SK-N-SH (cell line): Measurements from ENCODE around the gene EPB41L3. TPM values are rescaled to one million over a fixed set of nuclear protein-coding genes. Genes with fewer than 3 reads are reported as not detected.

Experiments used
- CTCF ChIA-PET: fragments of 300-600, 350-600 bp; formaldehyde crosslinking; extraction: SDS; loops from one replicate; lab custom pipeline; 2021; lab: Yijun Ruan, JAX
- POLR2A ChIA-PET: fragments of 350-600 bp; sonication (Branson Sonifier 250); formaldehyde crosslinking; extraction: SDS; loops from one replicate; lab custom pipeline; 2020; ENCODE audit warnings: antibody characterized with exemption, inconsistent platforms; lab: Yijun Ruan, JAX
- DNase-seq: peaks from one replicate; pipeline ENCODE4 v3.0.0; 2012
- H2AFZ ChIP-seq: fragments of 200-600 bp; sonication (generic); 2 replicates; pipeline ENCODE4 v1.8.1; 2016; ENCODE audit warnings: antibody characterized with exemption, mild to moderate bottlenecking, low read depth
- H3F3A ChIP-seq: fragments of 200-600 bp; sonication (generic); replicated peaks from 2 replicates; pipeline ENCODE3; 2016; ENCODE audit warnings: antibody characterized with exemption, mild to moderate bottlenecking; ENCODE audit not compliant: insufficient read depth
- H3K27ac ChIP-seq, 2 experiments: fragments of 200-500 bp in 1 of 2; fragments of 200-600 bp in 1 of 2; sonication (Bioruptor generic) in 1 of 2; sonication (generic), shearing (Covaris generic) in 1 of 2; 2 replicates each; pipeline versions ENCODE4 v1.5.1 to v1.6.1; 2014 to 2016; ENCODE audit warnings: low read depth in 2 of 2, inconsistent platforms in 1 of 2, low read length in 1 of 2, mild to moderate bottlenecking in 1 of 2, mixed read lengths in 1 of 2
- H3K27me3 ChIP-seq: fragments of 200-600 bp; sonication (generic), shearing (Covaris generic); 2 replicates; pipeline ENCODE4 v1.6.1; 2016; ENCODE audit warnings: mixed run types; ENCODE audit not compliant: insufficient read depth
- H3K36me3 ChIP-seq, 2 experiments: fragments of 200-500 bp in 1 of 2; fragments of 200-600 bp in 1 of 2; sonication (Bioruptor generic) in 1 of 2; sonication (generic) in 1 of 2; replicated peaks in 1 of 2; 2 replicates each; pipeline versions ENCODE3 to v1.5.1; 2014 to 2016; ENCODE audit warnings: low read length in 1 of 2, mild to moderate bottlenecking in 1 of 2; ENCODE audit not compliant: insufficient read depth in 2 of 2, control insufficient read depth in 1 of 2
- H3K4me1 ChIP-seq, 2 experiments: fragments of 200-500 bp in 1 of 2; fragments of 200-600 bp in 1 of 2; sonication (Bioruptor generic) in 1 of 2; sonication (generic), shearing (Covaris generic) in 1 of 2; 2 replicates each; pipeline versions ENCODE4 v1.5.1 to v1.6.1; 2014 to 2016; ENCODE audit warnings: low read depth in 1 of 2, low read length in 1 of 2, mixed run types in 1 of 2; ENCODE audit not compliant: insufficient read depth in 2 of 2, control insufficient read depth in 1 of 2
- H3K4me2 ChIP-seq: fragments of 200-600 bp; sonication (generic), shearing (Covaris generic); 2 replicates; pipeline ENCODE4 v1.6.1; 2017; ENCODE audit warnings: mixed run types
- H3K4me3 ChIP-seq, 2 experiments: fragments of 200-500 bp in 1 of 2; fragments of 200-600 bp in 1 of 2; sonication (Bioruptor generic) in 1 of 2; sonication (generic), shearing (Covaris generic) in 1 of 2; 2 replicates each; pipeline versions ENCODE4 v1.5.1 to v1.8.1; 2014 to 2016; ENCODE audit warnings: low read depth in 2 of 2, inconsistent platforms in 1 of 2, low read length in 1 of 2, mild to moderate bottlenecking in 1 of 2, mixed read lengths in 1 of 2, moderate library complexity in 1 of 2
- H3K79me2 ChIP-seq: fragments of 200-600 bp; sonication (generic); 2 replicates; pipeline ENCODE4 v1.8.1; 2017; ENCODE audit warnings: mild to moderate bottlenecking; ENCODE audit not compliant: insufficient read depth
- H3K9ac ChIP-seq: fragments of 200-600 bp; sonication (generic); 2 replicates; pipeline ENCODE4 v1.6.1; 2017; ENCODE audit warnings: mixed run types
- H3K9me2 ChIP-seq: fragments of 200-600 bp; sonication (generic); 2 replicates; pipeline ENCODE4 v1.6.1; 2017; ENCODE audit warnings: mixed run types
- H3K9me3 ChIP-seq: fragments of 200-600 bp; sonication (generic); 2 replicates; pipeline ENCODE4 v1.6.1; 2017; ENCODE audit warnings: mixed run types, mild to moderate bottlenecking, moderate library complexity
- H4K20me1 ChIP-seq: fragments of 200-600 bp; sonication (generic); 2 replicates; pipeline ENCODE4 v1.6.1; 2017; ENCODE audit warnings: mild to moderate bottlenecking, mixed run types; ENCODE audit not compliant: insufficient read depth
- ELF1 ChIP-seq: IDR thresholded peaks from 2 replicates; pipeline ENCODE4 v1.4.0; 2012
- MEF2A ChIP-seq: IDR thresholded peaks from 2 replicates; pipeline ENCODE4 v1.4.0; 2012; ENCODE audit warnings: low read depth, borderline replicate concordance
- MXI1 ChIP-seq: IDR thresholded peaks from 2 replicates; pipeline ENCODE4 v1.6.1; 2012; ENCODE audit warnings: mild to moderate bottlenecking, low read depth, low read length, improper control_type of control experiment
- POLR2AphosphoS5 ChIP-seq: IDR thresholded peaks from 2 replicates; pipeline ENCODE4 v1.6.1; 2012; ENCODE audit warnings: low read depth, low read length
- RCOR1 ChIP-seq: fragments of 150-350 bp; IDR thresholded peaks from 2 replicates; pipeline ENCODE4 v1.6.1; 2017; ENCODE audit warnings: antibody characterized with exemption, low read length
- REST ChIP-seq: IDR thresholded peaks from 2 replicates; pipeline ENCODE4 v1.6.1; 2012; ENCODE audit warnings: mild to moderate bottlenecking, low read depth, low read length, moderate library complexity
- TCF12 ChIP-seq: IDR thresholded peaks from 2 replicates; pipeline ENCODE4 v1.4.0; 2012
- USF1 ChIP-seq: IDR thresholded peaks from 2 replicates; pipeline ENCODE4 v1.4.0; 2012; ENCODE audit warnings: low read depth, borderline replicate concordance
- USF2 ChIP-seq: fragments of 150-350 bp; IDR thresholded peaks from 2 replicates; pipeline ENCODE4 v1.6.1; 2017; ENCODE audit warnings: antibody characterized with exemption, low read length, low read depth, borderline replicate concordance
- WGBS: methylation state at CpG from one replicate; pipeline ENCODE4 v1.1.6; 2017; ENCODE audit warnings: low lambda C conversion rate; 5-methylcytosine and 5-hydroxymethylcytosine counted together
- polyA plus RNA-seq, 3 experiments: library from polyadenylated mRNA; depleted of rRNA; stranded (reverse); fragments of >200 nt; gene quantifications; 2 replicates each; pipeline ENCODE4 v1.2.3, GENCODE V29; 2012

Gene EPB41L3
- polyA plus RNA-seq, 1 of the 3 experiments (the other 2 are of a cell fraction): 0.15 TPM

GRCh38 chr18:5369513-5369912 lies 174.3 kb downstream of the EPB41L3 start:
- no peaks in the 10 kb centered on the region for H3K36me3 ChIP-seq
- POLR2A ChIA-PET: no interaction called here
- no peak for DNase-seq
- H3K4me2 ChIP-seq: no peak overlapping the region
- no peaks in the 10 kb centered on the region for H3K4me1 ChIP-seq
- no peaks in the 10 kb centered on the region for H3K27me3 ChIP-seq
- no peak overlapping the region for H3K9ac ChIP-seq
- no peaks in the 10 kb centered on the region for H3K9me3 ChIP-seq
- H3K79me2 ChIP-seq: no peaks in the 10 kb centered on the region
- H3F3A ChIP-seq: no peaks in the 10 kb centered on the region
- H4K20me1 ChIP-seq: no peaks in the 10 kb centered on the region
- H3K9me2 ChIP-seq: no peaks in the 10 kb centered on the region
- H3K4me3 ChIP-seq: no peak overlapping the region
- no peak overlapping the region for H2AFZ ChIP-seq
- WGBS: 13% methylated on average over 2 of the region's 2 CpGs
- H3K27ac ChIP-seq: no peak overlapping the region
- TF ChIP-seq USF1 (peak; percentile 33; the same call in 1 of the 2 replicates), REST (no peak)
- CTCF ChIA-PET: no interaction called here

GRCh38 chr18:5365443-5365842 lies 178.4 kb downstream of the EPB41L3 start:
- DNase-seq: no peak
- ChIA-PET CTCF (interaction anchor here (0.9 kb wide), 1 partner anchor 22 kb away, joined by 3 read pairs; no protein-coding TSS in a partner anchor), POLR2A (no interaction called here)

More at GRCh38 chr18:5365443-5365842, 178.4 kb downstream of the EPB41L3 start:
- Histone ChIP-seq H4K20me1 (no peaks in the 10 kb centered on the region), H3K4me1 (no peaks in the 10 kb centered on the region), H3K4me3 (no peak overlapping the region), H2AFZ (no peak overlapping the region), H3K9me2 (no peaks in the 10 kb centered on the region), H3F3A (no peaks in the 10 kb centered on the region), H3K9me3 (no peaks in the 10 kb centered on the region), H3K79me2 (no peaks in the 10 kb centered on the region), H3K9ac (no peak overlapping the region), H3K36me3 (no peaks in the 10 kb centered on the region), H3K27me3 (no peaks in the 10 kb centered on the region), H3K4me2 (no peak overlapping the region), H3K27ac (no peak overlapping the region)
- TF ChIP-seq MEF2A (no peak), ELF1 (no peak), POLR2AphosphoS5 (no peak), RCOR1 (no peak), TCF12 (no peak), USF2 (no peak), MXI1 (no peak)
- whole genome bisulfite sequencing: 1% methylated on average over 3 of the region's 3 CpGs
